ENCODE data around the gene VWC2L. TPM values are rescaled to one million over a fixed set of nuclear protein-coding genes. Genes with fewer than 3 reads are reported as not detected.

The VWC2L gene
- total and polyA plus RNA-seq, 2 donors = not detected

GRCh38 chr2:214601852-214602633 is 191.2 kb downstream of the VWC2L start:
- H3K4me1 ChIP-seq (ENCODE audit: insufficient read depth) = no peaks in the 10 kb centered on the region
- WGBS = 80% methylated on average over 2 of the region's 2 CpGs
- H3K36me3 ChIP-seq (ENCODE audit: insufficient read depth) = no peaks in the 10 kb centered on the region
- no peak overlapping the region for H3K27ac ChIP-seq (ENCODE audit: low read depth)
- no peak overlapping the region for H3K4me3 ChIP-seq (ENCODE audit: low read depth, low read length)
- no peak for DNase-seq (ENCODE audit: extremely low spot score)

- no peak for DNase-seq (ENCODE audit: extremely low spot score)
- WGBS = 80% methylated on average over 5 of the region's 5 CpGs
- H3K4me1 ChIP-seq (ENCODE audit: insufficient read depth) = no peaks in the 10 kb centered on the region
- H3K36me3 ChIP-seq (ENCODE audit: insufficient read depth) = no peaks in the 10 kb centered on the region
- no peak overlapping the region for H3K4me3 ChIP-seq (ENCODE audit: low read depth, low read length)
- no peak overlapping the region for H3K27ac ChIP-seq (ENCODE audit: low read depth)
Observed at GRCh38 chr2:214604861-214605260, 194.0 kb downstream of the VWC2L start.

DNA sequence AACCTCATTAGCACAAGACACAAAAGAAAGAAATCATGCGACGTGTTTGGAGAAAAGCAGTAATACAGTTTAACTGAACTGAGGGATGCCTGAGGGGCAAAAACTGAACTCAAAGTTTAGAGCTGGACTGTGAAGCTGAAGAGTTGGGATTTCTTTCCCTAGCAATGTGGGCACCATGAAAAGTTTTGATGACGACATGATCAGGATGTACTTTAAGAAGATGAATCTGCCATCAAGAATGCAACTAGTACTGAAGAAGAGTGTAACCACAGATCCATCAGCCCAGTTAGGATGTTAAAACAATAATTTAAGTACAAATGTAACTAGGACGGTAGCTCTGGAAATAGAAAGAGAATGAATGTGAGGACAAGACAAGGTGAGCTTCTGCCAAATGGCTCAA is 196.2 kb downstream of the VWC2L start:
- no peak for DNase-seq (ENCODE audit: extremely low spot score)
- 84% methylated on average over 4 of the region's 4 CpGs for WGBS
- no peak overlapping the region for H3K27ac ChIP-seq (ENCODE audit: low read depth)
- no peak overlapping the region for H3K4me3 ChIP-seq (ENCODE audit: low read depth, low read length)
- H3K4me1 ChIP-seq (ENCODE audit: insufficient read depth) = no peaks in the 10 kb centered on the region
- no peaks in the 10 kb centered on the region for H3K36me3 ChIP-seq (ENCODE audit: insufficient read depth)

DNA sequence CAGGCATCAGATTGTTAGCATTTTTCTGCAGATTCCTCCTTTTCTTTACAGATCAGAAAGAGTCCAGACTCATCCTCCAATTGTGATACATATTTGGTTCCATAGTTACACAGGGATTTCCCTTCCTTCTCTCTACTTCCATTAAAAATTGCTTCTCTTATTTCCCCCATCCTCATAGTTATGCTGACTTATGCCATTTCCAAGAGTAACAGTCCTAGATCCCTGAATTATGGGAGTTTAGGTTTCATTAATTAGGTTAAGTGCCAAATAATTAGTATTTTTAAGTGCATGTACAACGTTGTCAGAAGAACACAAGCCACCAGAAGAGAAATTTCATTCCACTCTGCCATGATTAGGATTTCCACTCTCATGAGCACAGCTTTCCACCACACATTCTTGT is 200.2 kb downstream of the VWC2L start:
- no peak overlapping the region for H3K27ac ChIP-seq (ENCODE audit: low read depth)
- no peaks in the 10 kb centered on the region for H3K4me1 ChIP-seq (ENCODE audit: insufficient read depth)
- no peak overlapping the region for H3K4me3 ChIP-seq (ENCODE audit: low read depth, low read length)
- DNase-seq (ENCODE audit: extremely low spot score) = no peak
- WGBS = 69% methylated on average over 1 of the region's 1 CpG
- H3K36me3 ChIP-seq (ENCODE audit: insufficient read depth) = no peaks in the 10 kb centered on the region

DNA sequence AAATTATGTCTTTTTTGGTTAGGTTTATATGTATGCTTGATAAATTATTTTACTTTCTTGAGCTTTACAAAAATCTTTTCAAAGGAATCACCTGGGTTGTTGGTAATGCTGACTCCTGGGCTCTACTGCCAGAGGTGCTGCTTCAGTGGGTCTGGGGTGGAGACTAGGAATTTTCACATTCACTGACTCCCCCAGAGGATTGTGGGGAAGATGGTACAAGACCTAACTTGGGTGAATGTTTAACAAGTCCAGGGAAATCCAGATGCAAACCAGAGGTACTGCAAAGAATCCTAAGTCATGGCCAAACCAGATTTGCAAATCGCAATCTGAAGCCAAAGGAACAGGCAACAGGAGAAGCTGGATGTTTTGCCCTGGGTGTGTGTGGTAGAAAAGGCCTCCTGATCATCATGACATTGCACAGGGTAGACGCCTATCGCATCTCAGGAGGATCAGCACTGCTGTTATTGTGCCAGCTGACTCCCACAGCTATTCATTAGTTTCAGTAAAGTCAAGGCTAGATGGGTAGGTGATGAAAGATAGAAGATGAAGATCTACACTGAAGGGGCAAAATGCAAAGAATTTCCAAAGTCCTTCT is 213.4 kb downstream of the VWC2L start:
- H3K4me1 ChIP-seq (ENCODE audit: insufficient read depth) = no peaks in the 10 kb centered on the region
- DNase-seq (ENCODE audit: extremely low spot score) = no peak
- H3K27ac ChIP-seq (ENCODE audit: low read depth) = no peak overlapping the region
- H3K4me3 ChIP-seq (ENCODE audit: low read depth, low read length) = no peak overlapping the region
- H3K36me3 ChIP-seq (ENCODE audit: insufficient read depth) = no peaks in the 10 kb centered on the region
- 29% methylated on average over 3 of the region's 3 CpGs for WGBS

DNA sequence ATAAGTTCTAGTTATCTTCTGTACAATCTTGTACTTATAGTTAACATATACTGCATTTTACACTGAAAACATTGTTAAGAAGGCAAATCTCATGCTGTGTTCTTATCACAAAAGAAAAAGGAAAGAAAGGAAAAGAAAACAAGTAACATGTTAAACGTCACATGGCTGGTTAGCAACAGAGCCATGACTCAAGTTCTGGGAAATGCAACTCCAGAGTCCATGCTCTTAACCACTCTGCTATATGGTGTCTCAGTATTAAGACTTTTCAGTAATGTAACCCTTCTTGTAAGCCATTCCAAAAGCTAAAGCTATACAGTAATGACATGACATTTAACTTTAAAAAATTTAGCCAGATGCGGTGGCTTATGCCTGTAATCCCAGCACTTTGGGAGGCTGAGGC is 217.2 kb downstream of the VWC2L start:
- H3K4me3 ChIP-seq (ENCODE audit: low read depth, low read length) = no peak overlapping the region
- H3K36me3 ChIP-seq (ENCODE audit: insufficient read depth) = no peaks in the 10 kb centered on the region
- DNase-seq (ENCODE audit: extremely low spot score) = no peak
- 66% methylated on average over 2 of the region's 2 CpGs for WGBS
- no peak overlapping the region for H3K27ac ChIP-seq (ENCODE audit: low read depth)
- H3K4me1 ChIP-seq (ENCODE audit: insufficient read depth) = no peaks in the 10 kb centered on the region
